H1 (cell line): ENCODE results near the gene SLC7A9. TPM values are rescaled to one million over a fixed set of nuclear protein-coding genes. Genes with fewer than 3 reads are reported as not detected.

Source experiments
- CTCF ChIA-PET: fragments of 300-600 bp; sonication (Branson Sonifier 250); formaldehyde crosslinking; loops from one replicate; lab custom pipeline; 2021; ENCODE audit not compliant: partially characterized antibody; lab: Charles Lee
- POLR2A ChIA-PET: fragments of 300-600 bp; sonication (Branson Sonifier 250); formaldehyde crosslinking; loops from one replicate; lab custom pipeline; 2021; ENCODE audit warnings: inconsistent platforms; ENCODE audit not compliant: partially characterized antibody; lab: Charles Lee
- DNase-seq, 2 experiments: peaks; one replicate each; pipeline versions ENCODE4 v3.0.0 to v3.0.0-alpha.2; 2010 to 2022; ENCODE audit warnings: low spot score in 2 of 2, low read depth in 1 of 2, mixed read lengths in 1 of 2
- FAIRE-seq: peaks from 2 replicates; lab custom pipeline; 2011; peaks lifted over from hg19 to GRCh38; lab: Jason Lieb, UNC
- H2AFZ ChIP-seq: 2 replicates; pipeline ENCODE4 v1.8.1; 2012; ENCODE audit warnings: low read length, inconsistent platforms
- H2AK5ac ChIP-seq: 2 replicates; pipeline ENCODE4 v1.6.1; 2013; ENCODE audit warnings: low read depth, low read length
- H2BK120ac ChIP-seq: replicated peaks from 2 replicates; pipeline ENCODE3; 2013; ENCODE audit warnings: low read depth, low read length, inconsistent platforms
- H2BK12ac ChIP-seq: 2 replicates; pipeline ENCODE4 v1.6.1; 2013; ENCODE audit warnings: low read depth, low read length
- H2BK15ac ChIP-seq: 2 replicates; pipeline ENCODE4 v1.6.1; 2013; ENCODE audit warnings: low read length
- H2BK20ac ChIP-seq: 2 replicates; pipeline ENCODE4 v1.6.1; 2013; ENCODE audit warnings: low read length
- H2BK5ac ChIP-seq: 2 replicates; pipeline ENCODE4 v1.6.1; 2013; ENCODE audit warnings: low read depth, low read length
- H3K14ac ChIP-seq: 2 replicates; pipeline ENCODE4 v1.6.1; 2013; ENCODE audit warnings: inconsistent platforms; ENCODE audit not compliant: insufficient read length
- H3K18ac ChIP-seq: 2 replicates; pipeline ENCODE4 v1.6.1; 2013; ENCODE audit warnings: low read length; ENCODE audit errors: extremely low read depth
- H3K23ac ChIP-seq: 2 replicates; pipeline ENCODE4 v1.6.1; 2013; ENCODE audit warnings: inconsistent platforms; ENCODE audit not compliant: insufficient read length
- H3K23me2 ChIP-seq: 2 replicates; pipeline ENCODE4 v1.6.1; 2013; ENCODE audit warnings: low read depth, low read length
- H3K27ac ChIP-seq: 2 replicates; pipeline ENCODE4 v1.6.1; 2011; ENCODE audit warnings: low read depth, low read length, inconsistent platforms
- H3K27me3 ChIP-seq, 4 experiments: replicated peaks in 1 of 4; 1 replicate in 1 of 4; 2 replicates in 3 of 4; pipeline versions ENCODE4 v1.6.1 to v1.8.1; 2011 to 2013; ENCODE audit warnings: low read length in 3 of 4, mild to moderate bottlenecking in 3 of 4, inconsistent platforms in 2 of 4, mixed read lengths in 2 of 4, moderate library complexity in 1 of 4; ENCODE audit not compliant: control insufficient read depth in 3 of 4, insufficient read depth in 3 of 4; ENCODE audit errors: extremely low read depth in 1 of 4
- H3K36me3 ChIP-seq, 4 experiments: 2 replicates each; pipeline versions ENCODE4 v1.6.1 to v1.8.1; 2011 to 2013; ENCODE audit warnings: mild to moderate bottlenecking in 4 of 4, low read length in 3 of 4, moderate library complexity in 2 of 4, control low read depth in 1 of 4, inconsistent platforms in 1 of 4; ENCODE audit not compliant: insufficient read depth in 4 of 4, control insufficient read depth in 2 of 4
- H3K4ac ChIP-seq: replicated peaks from 2 replicates; pipeline ENCODE3; 2013; ENCODE audit warnings: low read length, low read depth, mixed read lengths, inconsistent platforms; ENCODE audit not compliant: insufficient read length
- H3K4me1 ChIP-seq, 4 experiments: replicated peaks in 1 of 4; 1 replicate in 1 of 4; 2 replicates in 3 of 4; pipeline versions ENCODE4 v1.6.1 to v1.8.1; 2011 to 2013; ENCODE audit warnings: low read length in 3 of 4, inconsistent platforms in 2 of 4, mixed read lengths in 1 of 4; ENCODE audit not compliant: insufficient read depth in 4 of 4, control insufficient read depth in 3 of 4
- H3K4me2 ChIP-seq, 2 experiments: 2 replicates each; pipeline versions ENCODE4 v1.6.1 to v1.8.1; 2011 to 2013; ENCODE audit warnings: low read depth in 2 of 2, low read length in 2 of 2, control low read depth in 1 of 2, inconsistent platforms in 1 of 2, mild to moderate bottlenecking in 1 of 2; ENCODE audit not compliant: insufficient read depth in 1 of 2
- H3K4me3 ChIP-seq, 4 experiments: fragments of 200-600, 300-600 bp in 1 of 4; sonication (generic), shearing (Covaris generic), sonication (Bioruptor Twin) in 1 of 4; 2 replicates each; pipeline versions ENCODE4 v1.5.1 to v1.8.1; 2011 to 2016; ENCODE audit warnings: low read length in 4 of 4, low read depth in 3 of 4, control low read depth in 2 of 4, inconsistent platforms in 2 of 4, mild to moderate bottlenecking in 2 of 4, mixed read lengths in 1 of 4, moderate library complexity in 1 of 4; ENCODE audit not compliant: insufficient read depth in 2 of 4; ENCODE audit errors: extremely low read depth in 1 of 4
- H3K56ac ChIP-seq: replicated peaks from 2 replicates; pipeline ENCODE3; 2013; ENCODE audit warnings: low read depth, mild to moderate bottlenecking, mixed read lengths, low read length, inconsistent platforms; ENCODE audit not compliant: insufficient read length
- H3K79me1 ChIP-seq: 2 replicates; pipeline ENCODE4 v1.6.1; 2013; ENCODE audit warnings: low read depth, low read length, control low read depth
- H3K79me2 ChIP-seq, 2 experiments: 2 replicates each; pipeline versions ENCODE4 v1.6.1 to v1.8.1; 2012 to 2013; ENCODE audit warnings: low read length in 2 of 2, mild to moderate bottlenecking in 2 of 2, inconsistent platforms in 1 of 2; ENCODE audit not compliant: insufficient read depth in 2 of 2, control insufficient read depth in 1 of 2
- H3K9ac ChIP-seq, 4 experiments: replicated peaks in 1 of 4; 1 replicate in 1 of 4; 2 replicates in 3 of 4; pipeline versions ENCODE4 v1.6.1 to v1.8.1; 2011 to 2013; ENCODE audit warnings: low read depth in 3 of 4, low read length in 3 of 4, control low read depth in 2 of 4, mild to moderate bottlenecking in 2 of 4, moderate library complexity in 2 of 4, inconsistent platforms in 1 of 4; ENCODE audit errors: extremely low read depth in 1 of 4
- H3K9me3 ChIP-seq, 2 experiments: 2 replicates each; pipeline versions ENCODE4 v1.6.1 to v1.8.1; 2012 to 2013; ENCODE audit warnings: mild to moderate bottlenecking in 2 of 2, moderate library complexity in 2 of 2, control low read depth in 1 of 2, inconsistent platforms in 1 of 2, low read depth in 1 of 2, low read length in 1 of 2, mixed read lengths in 1 of 2; ENCODE audit not compliant: insufficient read depth in 2 of 2
- H4K20me1 ChIP-seq, 2 experiments: replicated peaks in 1 of 2; 2 replicates each; pipeline versions ENCODE3 to v1.8.1; 2011 to 2013; ENCODE audit warnings: inconsistent platforms in 2 of 2, low read length in 2 of 2, mild to moderate bottlenecking in 1 of 2; ENCODE audit not compliant: insufficient read depth in 2 of 2, control insufficient read depth in 1 of 2
- H4K5ac ChIP-seq: 2 replicates; pipeline ENCODE4 v1.6.1; 2013; ENCODE audit warnings: low read length, low read depth, mixed read lengths, inconsistent platforms; ENCODE audit not compliant: insufficient read length
- H4K8ac ChIP-seq: 2 replicates; pipeline ENCODE4 v1.8.0; 2013; ENCODE audit warnings: mild to moderate bottlenecking, moderate library complexity, low read length, inconsistent platforms; ENCODE audit not compliant: insufficient read depth; ENCODE audit errors: extremely low read depth
- H4K91ac ChIP-seq: replicated peaks from 2 replicates; pipeline ENCODE3; 2013; ENCODE audit warnings: low read length, mixed read lengths, inconsistent platforms; ENCODE audit not compliant: insufficient read length
- GTF2F1 ChIP-seq: IDR thresholded peaks from 2 replicates; pipeline ENCODE4 v1.6.1; 2012; ENCODE audit warnings: low read depth, low read length, improper control_type of control experiment, borderline replicate concordance
- RXRA ChIP-seq: IDR thresholded peaks from 2 replicates; pipeline ENCODE4 v1.6.1; 2011; ENCODE audit warnings: low read depth, mild to moderate bottlenecking, low read length, moderate library complexity; ENCODE audit not compliant: insufficient read depth
- WGBS, 2 experiments: shearing (Covaris generic) in 1 of 2; methylation state at CpG; one replicate each; pipeline versions ENCODE4 v1.1.6 to v1.1.7; 2013 to 2015; ENCODE audit warnings: low lambda C conversion rate in 2 of 2, mixed read lengths in 2 of 2, inconsistent platforms in 1 of 2, low coverage in 1 of 2, missing lambda C conversion rate in 1 of 2; ENCODE audit not compliant: insufficient replicate concordance in 2 of 2, insufficient coverage in 1 of 2, insufficient read length in 1 of 2; ENCODE audit errors: extremely low coverage in 1 of 2, missing lambda C conversion rate in 1 of 2; 5-methylcytosine and 5-hydroxymethylcytosine counted together
- polyA plus RNA-seq, 7 experiments: library from polyadenylated mRNA; depleted of rRNA in 3 of 7; stranded (reverse) in 5 of 7; unstranded in 2 of 7; fragments of >200 nt in 5 of 7; fragments of 200-250 nt in 2 of 7; gene quantifications; 1 replicate in 5 of 7; 2 replicates in 1 of 7; 4 replicates in 1 of 7; pipeline versions ENCODE4 v1.2.1 to v1.2.3, GENCODE V29; 2011 to 2013; ENCODE audit warnings: missing spikeins in 2 of 7, mixed read lengths in 2 of 7
- total RNA-seq: library from RNA; stranded (reverse); fragmentation: NEBNext Ultra II Directional; extraction: Animal tissue kit (Norgen Biotek cat#: 25700); gene quantifications from 2 replicates; pipeline ENCODE4 v1.2.1, GENCODE V29; 2021
- TF ChIP-seq, protein P1 (sequence below): IDR thresholded peaks from 2 replicates; pipeline ENCODE4 v1.6.1; 2012; ENCODE audit warnings: low read length, inconsistent platforms

SLC7A9 gene
- total and polyA plus RNA-seq, 2 of the 8 experiments (the other 6 are each of a cell fraction or from before 2014, with no cell fraction given), result 0.15 TPM; not detected in 1

DNA sequence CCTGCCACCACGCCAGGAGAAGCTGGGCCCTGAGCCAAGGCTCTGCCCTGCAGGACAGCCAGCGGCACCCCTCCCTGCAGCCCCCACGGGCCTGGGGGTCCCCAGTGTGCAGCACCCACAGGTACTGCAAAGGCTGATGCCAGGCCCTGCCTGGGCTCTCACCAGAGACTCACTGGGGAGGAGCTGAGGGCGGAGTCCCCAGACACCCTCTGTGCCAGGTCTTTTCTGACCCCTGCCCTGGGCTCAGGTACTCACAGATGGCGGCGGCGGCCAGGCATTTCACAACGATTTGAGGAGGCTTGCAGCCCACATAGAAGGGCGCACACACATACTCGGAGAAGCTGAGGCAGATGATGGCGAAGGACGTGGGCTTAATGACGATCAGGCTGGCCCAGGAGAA lies 5.7 kb downstream of the SLC7A9 start:
- CTCF ChIA-PET, result interaction anchor here (0.9 to 1.0 kb wide), 2 partner anchors 10 kb away, joined by 3 read pairs; no protein-coding TSS in a partner anchor
- H3K23me2 ChIP-seq, result no peaks in the 10 kb centered on the region

More for the DNA sequence above, 5.7 kb downstream of the SLC7A9 start:
- Histone ChIP-seq H2BK120ac (no peak overlapping the region), H2AFZ (no peak overlapping the region), H2AK5ac (no peak overlapping the region), H3K27ac (no peak overlapping the region), H2BK15ac (no peak overlapping the region), H2BK20ac (no peak overlapping the region), H3K36me3 (no peaks in the 10 kb centered on the region), H3K23ac (no peak overlapping the region), H3K56ac (no peak overlapping the region), H4K8ac (peak overlapping the region; percentile 66; the same call in 1 of the 2 replicates), H2BK5ac (no peak overlapping the region), H3K27me3 (no peaks in the 10 kb centered on the region), H3K4me3 (no peak overlapping the region), H3K79me2 (no peaks in the 10 kb centered on the region), H3K14ac (no peak overlapping the region), H3K9me3 (no peaks in the 10 kb centered on the region), H3K79me1 (no peaks in the 10 kb centered on the region), H4K5ac (no peak overlapping the region), H4K20me1 (no peaks in the 10 kb centered on the region), H3K4me1 (no peaks in the 10 kb centered on the region; a peak in 2 of 7 replicates), H3K9ac (no peak overlapping the region), H2BK12ac (no peak overlapping the region), H3K4me2 (no peak overlapping the region), H3K18ac (no peak overlapping the region), H4K91ac (no peak overlapping the region), H3K4ac (no peak overlapping the region)
- no peak for FAIRE-seq
- TF ChIP-seq, protein P1, sequence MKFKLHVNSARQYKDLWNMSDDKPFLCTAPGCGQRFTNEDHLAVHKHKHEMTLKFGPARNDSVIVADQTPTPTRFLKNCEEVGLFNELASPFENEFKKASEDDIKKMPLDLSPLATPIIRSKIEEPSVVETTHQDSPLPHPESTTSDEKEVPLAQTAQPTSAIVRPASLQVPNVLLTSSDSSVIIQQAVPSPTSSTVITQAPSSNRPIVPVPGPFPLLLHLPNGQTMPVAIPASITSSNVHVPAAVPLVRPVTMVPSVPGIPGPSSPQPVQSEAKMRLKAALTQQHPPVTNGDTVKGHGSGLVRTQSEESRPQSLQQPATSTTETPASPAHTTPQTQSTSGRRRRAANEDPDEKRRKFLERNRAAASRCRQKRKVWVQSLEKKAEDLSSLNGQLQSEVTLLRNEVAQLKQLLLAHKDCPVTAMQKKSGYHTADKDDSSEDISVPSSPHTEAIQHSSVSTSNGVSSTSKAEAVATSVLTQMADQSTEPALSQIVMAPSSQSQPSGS, result no peak
- TF ChIP-seq RXRA, result no peak
- no peak for TF ChIP-seq GTF2F1
- DNase-seq, result no peak
- WGBS, 2 experiments, result 91% methylated on average over 13 of the region's 13 CpGs; no CpG with 5 or more reads in 1 of the 2 experiments
- POLR2A ChIA-PET, result no interaction called here
